GM19025 (cell line): ENCODE measurements around the gene OGN.

Experiments
- ATAC-seq: cut with Tn5 transposase; IDR thresholded peaks from one replicate; pipeline ENCODE4 v1.9.1; 2021; ENCODE audit warnings: mild to moderate bottlenecking, low read depth, moderate library complexity; ENCODE audit not compliant: unreplicated experiment

OGN gene

GRCh38 chr9:92350740-92351133 is 53.6 kb downstream of the OGN start:
- ATAC-seq: no peak

DNA sequence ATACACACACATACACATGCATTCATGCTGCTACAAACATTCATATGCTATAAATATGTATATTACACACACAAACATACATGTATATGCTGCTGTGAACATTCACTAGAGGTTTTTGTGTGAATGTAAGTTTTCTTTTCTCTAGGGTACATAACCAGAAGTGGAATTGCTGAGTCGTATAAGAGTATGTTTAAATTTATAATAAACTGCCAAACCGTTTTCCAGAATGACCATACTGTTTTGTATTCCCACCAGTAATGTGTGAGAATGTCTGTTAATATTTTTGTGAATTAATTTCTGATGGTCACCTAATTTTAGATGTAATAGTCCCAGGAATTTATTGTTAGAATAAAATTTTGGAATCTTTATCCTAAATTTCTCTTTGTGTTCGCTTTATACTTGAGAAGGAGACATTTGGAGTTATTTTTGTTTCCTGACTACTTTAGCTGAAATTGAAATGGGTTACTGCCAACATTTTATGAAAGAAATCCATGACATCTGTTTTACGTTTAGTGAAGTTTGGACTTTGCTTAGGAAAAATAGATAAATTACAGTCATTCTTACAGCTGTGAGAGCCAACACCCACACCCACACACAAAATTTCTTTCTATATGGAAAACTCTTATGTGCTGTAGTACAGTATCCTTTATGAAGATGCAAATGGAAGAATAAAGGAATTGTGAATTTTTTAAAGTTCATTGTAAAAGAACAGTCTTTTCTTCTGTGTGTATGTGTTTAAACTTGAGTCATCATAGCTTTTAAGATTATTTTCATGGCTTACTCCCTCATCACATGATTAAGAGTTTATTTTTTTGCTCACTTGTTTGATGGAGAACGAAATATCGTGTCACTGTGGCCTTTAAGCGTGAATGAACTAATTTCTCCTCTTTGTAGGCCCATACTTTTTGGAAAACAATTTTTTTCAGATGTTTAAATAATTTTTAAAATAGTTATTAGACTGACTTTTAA is 54.3 kb downstream of the OGN start:
- no peak for ATAC-seq

- no peak for ATAC-seq
Measured at GRCh38 chr9:92345582-92345981, 58.8 kb downstream of the OGN start.

- no peak for ATAC-seq
Measured at GRCh38 chr9:92342825-92343488, 61.4 kb downstream of the OGN start.

DNA sequence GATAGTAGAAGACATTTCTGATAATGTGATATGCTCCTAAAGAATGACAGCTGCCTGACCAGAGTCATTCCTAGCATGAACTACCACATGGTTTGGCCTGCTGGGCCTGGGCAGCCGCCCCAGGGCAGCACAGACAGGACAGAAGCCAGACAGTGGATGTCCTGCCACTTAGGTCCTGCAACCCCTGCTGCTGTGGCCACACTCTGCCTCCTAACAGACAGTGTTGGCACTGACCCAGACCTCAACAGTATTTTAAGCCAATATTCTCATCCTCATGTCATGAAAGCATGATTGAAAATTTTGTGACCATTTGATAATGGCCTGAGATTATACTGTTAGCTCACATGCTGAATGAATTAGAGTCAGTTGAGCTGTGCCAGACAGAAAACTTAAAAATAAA is 62.8 kb downstream of the OGN start:
- ATAC-seq: no peak

DNA sequence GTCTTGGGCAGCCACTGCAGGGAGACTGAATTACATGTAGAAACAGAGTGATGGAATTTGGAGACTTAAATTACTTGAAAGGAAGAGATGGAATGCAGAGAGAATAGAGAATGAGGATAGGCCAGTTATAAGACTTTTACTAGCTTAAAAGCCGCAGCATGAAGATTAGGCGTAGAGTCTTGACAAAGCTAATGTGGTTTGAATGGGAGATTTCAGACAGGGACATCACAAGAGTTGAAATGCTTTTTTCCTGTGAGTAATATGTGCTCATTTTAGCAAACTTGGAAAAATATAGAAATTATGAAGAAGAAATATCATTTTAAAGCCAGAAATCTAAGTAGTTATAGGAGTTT is 71.1 kb downstream of the OGN start:
- ATAC-seq: no peak
